ENCODE data around the gene SNX33.
"Not testable (repeated sequence)": the region's sequence is repeated elsewhere in the genome, so short reads cannot be mapped to it uniquely, and the experiment has no call there.

GRCh38 chr15:75701071-75702003, 53.6 kb downstream of the SNX33 start:
- TF ChIP-seq CTCF (IDR thresholded peaks at IDR 0.05 in 2 of 3, conservative IDR thresholded peaks at IDR 0.05 in 1 of 3; ENCODE audit: borderline replicate concordance in 1 of 3, insufficient read depth in 1 of 3, low read depth in 2 of 3, low read length in 2 of 3); POLR2AphosphoS5 (IDR thresholded peaks at IDR 0.05; ENCODE audit: low read depth, low read length); SIN3A (IDR thresholded peaks at IDR 0.05; ENCODE audit: low read depth); MAX (IDR thresholded peaks at IDR 0.05); ZFX (IDR thresholded peaks at IDR 0.05); REST (IDR thresholded peaks at IDR 0.05; ENCODE audit: low read depth); EZH2 (IDR thresholded peaks at IDR 0.05): not testable (repeated sequence)
